ENCODE data around the gene RPSA. TPM values are rescaled to one million over a fixed set of nuclear protein-coding genes. Genes with fewer than 3 reads are reported as not detected.

RPSA gene
- total RNA-seq, 4 donors from 2014 or later = 460 to 1,003 (median 843) TPM

- TF ChIP-seq EP300 (IDR thresholded peaks at IDR 0.05; ENCODE audit: low read depth) = no peak
- TF ChIP-seq POLR2A (IDR thresholded peaks at IDR 0.05) = no peak
- no peak for TF ChIP-seq POLR2AphosphoS5 (IDR thresholded peaks at IDR 0.05)
- no peak for TF ChIP-seq CTCF (IDR thresholded peaks at IDR 0.05)
- intact Hi-C loops (cut with DNase I; ENCODE audit: low total_unique reads) = no loop called here
- peaks cover 0 to 3% (median 0%) of the 10 kb centered on the region in 4 donors for H3K4me1 ChIP-seq
- no peaks in the 10 kb centered on the region for H3K9me3 ChIP-seq
- DNase-seq = no peak
- H3K27ac ChIP-seq = no peak overlapping the region
- in situ Hi-C loops (cut with MboI; ENCODE audit: low pct_ligation_motif_present in 1 of 4, low pct_unique_long_range_greater_than_20kb in 1 of 4, low sequenced_read_pairs in 3 of 4) = loop anchor here in 1 of 4 donors (25.0 kb wide), 1 partner anchor 889 kb away; the partner anchor contains the start of gene EIF1B
- no peaks in the 10 kb centered on the region for H3K27me3 ChIP-seq
- 76 to 100% methylated on average over 1 of the region's 1 CpG for whole genome bisulfite sequencing, 2 donors (ENCODE audit: low coverage in 1 of 2)
- no peak overlapping the region for H3K4me3 ChIP-seq
- H3K36me3 ChIP-seq = no peaks in the 10 kb centered on the region
Measured at GRCh38 chr3:39423436-39423970, 17.0 kb downstream of the RPSA start.

- 0 to 95% methylated on average over 1 of the region's 1 CpG for WGBS, 2 donors (ENCODE audit: low coverage in 1 of 2)
- no peaks in the 10 kb centered on the region for H3K9me3 ChIP-seq
- DNase-seq = no peak
- no peaks in the 10 kb centered on the region for H3K4me1 ChIP-seq
- H3K36me3 ChIP-seq = no peaks in the 10 kb centered on the region
- in situ Hi-C loops (cut with MboI; ENCODE audit: low pct_ligation_motif_present in 1 of 4, low pct_unique_long_range_greater_than_20kb in 1 of 4, low sequenced_read_pairs in 3 of 4) = no loop called here
- no peak overlapping the region for H3K4me3 ChIP-seq
- no peak overlapping the region for H3K27ac ChIP-seq
- no peaks in the 10 kb centered on the region for H3K27me3 ChIP-seq
- intact Hi-C loops (cut with DNase I; ENCODE audit: low total_unique reads) = no loop called here
- TF ChIP-seq CTCF (IDR thresholded peaks at IDR 0.05) = no peak
- TF ChIP-seq POLR2A (IDR thresholded peaks at IDR 0.05) = no peak
- TF ChIP-seq EP300 (IDR thresholded peaks at IDR 0.05; ENCODE audit: low read depth) = no peak
- TF ChIP-seq POLR2AphosphoS5 (IDR thresholded peaks at IDR 0.05) = no peak
Measured at GRCh38 chr3:39426312-39426711, 19.8 kb downstream of the RPSA start.

GRCh38 chr3:39427506-39427905, 21.0 kb downstream of the RPSA start:
- WGBS, 2 donors (ENCODE audit: low coverage in 1 of 2) = 86 to 100% methylated on average over 1 of the region's 1 CpG
- in situ Hi-C loops (cut with MboI; ENCODE audit: low pct_ligation_motif_present in 1 of 4, low pct_unique_long_range_greater_than_20kb in 1 of 4, low sequenced_read_pairs in 3 of 4) (no loop called here), intact Hi-C loops (cut with DNase I; ENCODE audit: low total_unique reads) (no loop called here)

GRCh38 chr3:39428745-39429201, 22.3 kb downstream of the RPSA start:
- Histone ChIP-seq H3K9me3 (no peaks in the 10 kb centered on the region), H3K4me3 (no peak overlapping the region), H3K27ac (no peak overlapping the region), H3K27me3 (no peaks in the 10 kb centered on the region), H3K4me1 (peaks cover 0 to 7% (median 2%) of the 10 kb centered on the region in 4 donors), H3K36me3 (no peaks in the 10 kb centered on the region)
- DNase-seq = no peak
- intact Hi-C loops (cut with DNase I; ENCODE audit: low total_unique reads) = no loop called here
- in situ Hi-C loops (cut with MboI; ENCODE audit: low pct_ligation_motif_present in 1 of 4, low pct_unique_long_range_greater_than_20kb in 1 of 4, low sequenced_read_pairs in 3 of 4) = no loop called here
- TF ChIP-seq EP300 (IDR thresholded peaks at IDR 0.05; ENCODE audit: low read depth) (no peak), CTCF (IDR thresholded peaks at IDR 0.05) (no peak), POLR2AphosphoS5 (IDR thresholded peaks at IDR 0.05) (no peak), POLR2A (IDR thresholded peaks at IDR 0.05) (no peak)
- 74 to 87% methylated on average over 3 to 22 of the region's 22 CpGs for WGBS, 2 donors (ENCODE audit: low coverage in 1 of 2)

More at GRCh38 chr3:39427506-39427905, 21.0 kb downstream of the RPSA start:
- Histone ChIP-seq H3K9me3 (no peaks in the 10 kb centered on the region), H3K36me3 (no peaks in the 10 kb centered on the region), H3K27ac (no peak overlapping the region), H3K27me3 (no peaks in the 10 kb centered on the region), H3K4me3 (no peak overlapping the region), H3K4me1 (no peaks in the 10 kb centered on the region)
- TF ChIP-seq EP300 (IDR thresholded peaks at IDR 0.05; ENCODE audit: low read depth) = no peak
- no peak for DNase-seq

GRCh38 chr3:39429466-39429865, 22.9 kb downstream of the RPSA start:
- no peak for TF ChIP-seq POLR2A (IDR thresholded peaks at IDR 0.05)
- no peak for TF ChIP-seq EP300 (IDR thresholded peaks at IDR 0.05; ENCODE audit: low read depth)
- no peak for TF ChIP-seq POLR2AphosphoS5 (IDR thresholded peaks at IDR 0.05)
- no peak for TF ChIP-seq CTCF (IDR thresholded peaks at IDR 0.05)
- Histone ChIP-seq H3K36me3 (no peaks in the 10 kb centered on the region), H3K9me3 (no peaks in the 10 kb centered on the region), H3K4me3 (no peak overlapping the region), H3K4me1 (peaks cover 0 to 9% (median 2%) of the 10 kb centered on the region in 4 donors), H3K27me3 (no peaks in the 10 kb centered on the region), H3K27ac (no peak overlapping the region)
- 94 to 100% methylated on average over 2 to 11 of the region's 11 CpGs for WGBS, 2 donors (ENCODE audit: low coverage in 1 of 2)
- DNase-seq = no peak
- intact Hi-C loops (cut with DNase I; ENCODE audit: low total_unique reads) (no loop called here), in situ Hi-C loops (cut with MboI; ENCODE audit: low pct_ligation_motif_present in 1 of 4, low pct_unique_long_range_greater_than_20kb in 1 of 4, low sequenced_read_pairs in 3 of 4) (no loop called here)

Measured in transverse colon (tissue), 4 donors.